ENCODE results near the gene SOX6. TPM values are rescaled to one million over a fixed set of nuclear protein-coding genes. Genes with fewer than 3 reads are reported as not detected.

Gene SOX6
- polyA plus RNA-seq, 1 donor (not counting 4 experiments of a cell fraction or from before 2014, with no cell fraction given) = 6.0 TPM

GRCh38 chr11:15977116-15977515, 379.2 kb downstream of the SOX6 start:
- dilution Hi-C loops (cut with MboI; ENCODE audit: extremely low pct_ligation_motif_present, low sequenced_read_pairs) = no loop called here
- Histone ChIP-seq H3K4me1 (ENCODE audit: control insufficient read depth, extremely low read depth, insufficient read depth, low read length) (no peaks in the 10 kb centered on the region), H3K9me1 (ENCODE audit: control insufficient read depth, extremely low read depth, insufficient read depth, low read length) (no peaks in the 10 kb centered on the region), H3K27ac (ENCODE audit: control insufficient read depth, insufficient read depth, low read length) (no peak overlapping the region), H4K20me1 (ENCODE audit: control insufficient read depth, extremely low read depth, insufficient read depth, low read length) (no peaks in the 10 kb centered on the region), H3K4me3 (ENCODE audit: control insufficient read depth in 2 of 3, extremely low read depth in 1 of 3, insufficient read depth in 2 of 3, low read depth in 1 of 3, low read length in 3 of 3) (no peak overlapping the region), H3K4me2 (ENCODE audit: control insufficient read depth, extremely low read depth, insufficient read depth, low read depth, low read length) (no peak overlapping the region), H3K36me3 (ENCODE audit: control insufficient read depth in 2 of 2, extremely low read depth in 1 of 2, insufficient read depth in 2 of 2, low read length in 2 of 2) (peaks cover 0 to 2% of the 10 kb centered on the region in 2 experiments), H3K79me2 (ENCODE audit: control insufficient read depth, insufficient read depth, low read length) (no peaks in the 10 kb centered on the region), H3K27me3 (ENCODE audit: control insufficient read depth, extremely low read depth, insufficient read depth, low read length) (no peaks in the 10 kb centered on the region), H3K9ac (ENCODE audit: control insufficient read depth, extremely low read depth, insufficient read depth, low read length) (no peak overlapping the region), H3K9me3 (ENCODE audit: control insufficient read depth, low read depth, low read length) (no peaks in the 10 kb centered on the region), H2AFZ (ENCODE audit: control insufficient read depth, low read length) (no peak overlapping the region)
- DNase-seq (ENCODE audit: low read depth, low spot score) (no peak), FAIRE-seq (no peak)
- no peak for TF ChIP-seq CTCF (optimal IDR thresholded peaks at IDR 0.05 in 1 of 3, IDR thresholded peaks at IDR 0.05 in 1 of 3, conservative IDR thresholded peaks at IDR 0.05 in 1 of 3; ENCODE audit: extremely low read depth in 1 of 3, insufficient read depth in 2 of 3, low read length in 3 of 3)

- peaks cover 0 to 3% of the 10 kb centered on the region in 2 experiments for H3K36me3 ChIP-seq (ENCODE audit: control insufficient read depth in 2 of 2, extremely low read depth in 1 of 2, insufficient read depth in 2 of 2, low read length in 2 of 2)
- dilution Hi-C loops (cut with MboI; ENCODE audit: extremely low pct_ligation_motif_present, low sequenced_read_pairs) = no loop called here
- no peaks in the 10 kb centered on the region for H3K79me2 ChIP-seq (ENCODE audit: control insufficient read depth, insufficient read depth, low read length)
- H4K20me1 ChIP-seq (ENCODE audit: control insufficient read depth, extremely low read depth, insufficient read depth, low read length) = no peaks in the 10 kb centered on the region
- H3K9me1 ChIP-seq (ENCODE audit: control insufficient read depth, extremely low read depth, insufficient read depth, low read length) = no peaks in the 10 kb centered on the region
- H3K9me3 ChIP-seq (ENCODE audit: control insufficient read depth, low read depth, low read length) = no peaks in the 10 kb centered on the region
- FAIRE-seq (peak; percentile 20), DNase-seq (ENCODE audit: low read depth, low spot score) (no peak)
- H3K27me3 ChIP-seq (ENCODE audit: control insufficient read depth, extremely low read depth, insufficient read depth, low read length) = no peaks in the 10 kb centered on the region
- H3K27ac ChIP-seq (ENCODE audit: control insufficient read depth, insufficient read depth, low read length) = no peak overlapping the region
- no peak overlapping the region for H2AFZ ChIP-seq (ENCODE audit: control insufficient read depth, low read length)
- no peaks in the 10 kb centered on the region for H3K4me1 ChIP-seq (ENCODE audit: control insufficient read depth, extremely low read depth, insufficient read depth, low read length)
- H3K4me3 ChIP-seq (ENCODE audit: control insufficient read depth in 2 of 3, extremely low read depth in 1 of 3, insufficient read depth in 2 of 3, low read depth in 1 of 3, low read length in 3 of 3) = no peak overlapping the region
- H3K9ac ChIP-seq (ENCODE audit: control insufficient read depth, extremely low read depth, insufficient read depth, low read length) = no peak overlapping the region
- H3K4me2 ChIP-seq (ENCODE audit: control insufficient read depth, extremely low read depth, insufficient read depth, low read depth, low read length) = no peak overlapping the region
- no peak for TF ChIP-seq CTCF (optimal IDR thresholded peaks at IDR 0.05 in 1 of 3, IDR thresholded peaks at IDR 0.05 in 1 of 3, conservative IDR thresholded peaks at IDR 0.05 in 1 of 3; ENCODE audit: extremely low read depth in 1 of 3, insufficient read depth in 2 of 3, low read length in 3 of 3)
- no peak for TF ChIP-seq EZH2 (IDR thresholded peaks at IDR 0.05; ENCODE audit: low read length)
Observed at GRCh38 chr11:15976433-15977045, 379.8 kb downstream of the SOX6 start.

Data from keratinocyte (primary cell).